ENCODE data around the gene NANP. TPM values are rescaled to one million over a fixed set of nuclear protein-coding genes. Genes with fewer than 3 reads are reported as not detected.

NANP gene
- total RNA-seq, 1 experiment from 2014 or later, result 7.3 TPM

GRCh38 chr20:25622049-25622448, 1.8 kb downstream of the NANP start:
- peaks cover 9 to 23% of the 10 kb centered on the region in 2 experiments; a peak in 3 of 4 replicates for H3K4me1 ChIP-seq (ENCODE audit: control insufficient read depth in 1 of 2, insufficient read depth in 2 of 2, low read length in 2 of 2)
- ChIA-PET RAD21 (ENCODE audit: low non-redundant PET in 1 of 2, low total read pairs in 2 of 2, uncharacterized antibody in 2 of 2, unreplicated experiment in 2 of 2) (no interaction called here), POLR2A (no interaction called here), CTCF (no interaction called here)
- BruUV-seq (replicated peaks), result no TSS peak
- TF ChIP-seq RAD21 (IDR thresholded peaks at IDR 0.05; ENCODE audit: low read depth) (no peak), REST (IDR thresholded peaks at IDR 0.05; ENCODE audit: low read depth) (no peak), ZNF274 (IDR thresholded peaks at IDR 0.05; ENCODE audit: low read depth, low read length) (no peak), CEBPB (IDR thresholded peaks at IDR 0.05; ENCODE audit: low read depth) (no peak), SIN3A (IDR thresholded peaks at IDR 0.05; ENCODE audit: low read depth) (no peak), YY1 (IDR thresholded peaks at IDR 0.05; ENCODE audit: extremely low read depth, insufficient replicate concordance, low read depth, low read length) (no peak), ZFX (IDR thresholded peaks at IDR 0.05) (no peak), CBX3 (IDR thresholded peaks at IDR 0.05; ENCODE audit: low read depth) (no peak), EZH2 (IDR thresholded peaks at IDR 0.05) (no peak), MAX (IDR thresholded peaks at IDR 0.05) (no peak), FOSL1 (IDR thresholded peaks at IDR 0.05; ENCODE audit: low read depth) (no peak), EGR1 (IDR thresholded peaks at IDR 0.05; ENCODE audit: low read depth) (no peak), ZBTB33 (IDR thresholded peaks at IDR 0.05; ENCODE audit: extremely low read depth, insufficient replicate concordance, low read length) (no peak), EZH2phosphoT487 (IDR thresholded peaks at IDR 0.05; ENCODE audit: borderline replicate concordance) (no peak), SP1 (IDR thresholded peaks at IDR 0.05; ENCODE audit: low read depth) (no peak)
- DNase-seq (ENCODE audit: low read depth, low spot score) (no peak), ATAC-seq (no peak)
- no peaks in the 10 kb centered on the region for H3K27me3 ChIP-seq (ENCODE audit: insufficient read depth, low read length)
- H3K4me2 ChIP-seq (ENCODE audit: low read length), result peak overlapping the region; percentile 89
- H3K9me3 ChIP-seq (ENCODE audit: control insufficient read depth in 1 of 2, insufficient read depth in 1 of 2, low read depth in 1 of 2, low read length in 2 of 2), result no peaks in the 10 kb centered on the region
- H3K9me2 ChIP-seq (ENCODE audit: insufficient read depth), result no peaks in the 10 kb centered on the region
- peak overlapping the region; percentile 98; the same call in 1 of the 2 replicates for H3K27ac ChIP-seq (ENCODE audit: low read depth, low read length)
- H2AFZ ChIP-seq (ENCODE audit: low read depth, low read length, poor library complexity, severe bottlenecking), result no peak overlapping the region
- peak overlapping the region; percentile 96 for H3K9ac ChIP-seq (ENCODE audit: low read length)
- intact Hi-C loops (cut with micrococcal nuclease), result no loop called here
- no peaks in the 10 kb centered on the region for H4K20me1 ChIP-seq (ENCODE audit: insufficient read depth)
- H3K36me3 ChIP-seq (ENCODE audit: control insufficient read depth in 1 of 2, insufficient read depth in 2 of 2, low read length in 2 of 2), result 0 out of 4 replicates have a peak, but pooled peaks cover 0 to 6% of the 10 kb centered on the region in 2 experiments
- H3K4me3 ChIP-seq (replicated peaks in 1 of 2; ENCODE audit: low read depth in 1 of 2, low read length in 2 of 2), result peak overlapping the region in 1 of 2 experiments; percentile 88; a peak in 2 of 4 replicates
- H3K79me2 ChIP-seq (ENCODE audit: insufficient read depth, low read length), result peaks cover 74% of the 10 kb centered on the region
